NOMO-1 treated with DMSO at 0.1 percent for 48 hours (cell line): ENCODE results near the gene TALDO1.

Experiments used
- DNase-seq: peaks from one replicate; lab custom pipeline; 2025; ENCODE audit not compliant: unreplicated experiment; lab: John Stamatoyannopoulos, UW

TALDO1 gene

DNA sequence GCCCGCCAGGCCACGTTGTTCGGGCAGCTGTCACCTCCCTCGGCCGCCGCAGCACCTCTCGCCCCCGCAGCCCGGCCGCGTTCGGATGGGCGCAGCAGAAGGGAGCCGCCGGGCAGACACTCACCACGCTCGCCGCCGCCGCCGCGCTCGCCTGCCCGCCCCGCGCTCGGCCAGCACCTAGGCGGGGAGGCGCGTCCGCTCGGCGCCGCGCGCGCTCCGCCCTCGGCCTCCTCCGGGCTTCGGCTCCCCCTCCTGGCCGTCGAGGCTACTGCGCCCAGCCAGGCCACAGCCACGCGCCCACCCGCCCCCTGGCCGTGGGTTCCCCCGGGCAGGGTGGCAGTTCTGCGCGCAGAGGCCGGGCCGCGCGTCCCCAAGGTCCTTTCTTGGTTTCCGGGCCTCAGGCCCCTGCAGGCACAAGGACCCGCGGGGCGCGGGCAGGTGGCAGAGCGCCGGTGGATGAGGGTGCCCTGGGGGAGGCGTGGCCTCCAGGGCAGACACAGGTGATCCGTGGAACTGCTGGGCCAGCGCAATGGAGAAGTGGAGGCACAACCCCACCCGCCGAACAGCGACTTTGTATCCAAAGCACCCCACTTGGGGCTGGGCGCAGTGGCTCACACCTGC is 50.9 kb downstream of the TALDO1 start, which contains the start of gene SLC25A22:
TSS of gene SLC25A22 (minus strand) at position 189 of the 621 bp plus-strand sequence. CDS start 3,275 bp downstream, outside the sequence.
- DNase-seq = peak; percentile 79

DNA sequence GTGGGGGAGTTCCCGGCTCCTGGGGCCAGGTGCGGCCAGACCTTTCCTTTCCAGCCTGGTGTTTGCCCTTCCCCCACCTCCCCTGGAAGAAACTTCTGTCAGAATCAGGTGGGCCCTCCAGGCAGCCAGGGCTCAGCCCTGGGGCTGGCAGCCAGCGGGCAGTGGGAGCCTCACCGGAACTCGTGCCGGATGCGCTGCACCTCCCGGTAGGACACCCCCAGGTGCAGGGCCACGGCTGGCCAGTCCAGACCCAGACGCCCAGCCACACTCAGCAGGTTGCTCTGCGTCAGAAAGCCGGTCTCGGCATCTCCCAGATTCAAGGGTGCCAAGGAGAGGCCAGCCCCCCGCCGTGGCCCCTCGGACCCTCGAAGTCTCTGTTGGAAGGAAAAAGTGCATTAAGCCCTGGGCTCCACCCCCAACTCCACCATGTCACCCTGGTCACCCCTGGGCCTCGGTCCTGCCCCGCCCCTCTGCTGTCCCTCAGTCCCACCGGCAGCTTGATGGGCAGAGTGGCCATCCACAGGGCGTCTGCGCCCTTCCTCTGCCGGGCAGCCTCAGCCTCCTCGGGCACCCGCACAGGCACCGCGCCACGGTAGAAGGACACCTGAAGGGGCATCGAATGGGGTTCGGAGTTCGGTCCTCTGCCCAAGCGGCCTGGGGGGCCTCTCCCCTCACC is 52.5 kb downstream of the TALDO1 start:
- DNase-seq = no peak

DNA sequence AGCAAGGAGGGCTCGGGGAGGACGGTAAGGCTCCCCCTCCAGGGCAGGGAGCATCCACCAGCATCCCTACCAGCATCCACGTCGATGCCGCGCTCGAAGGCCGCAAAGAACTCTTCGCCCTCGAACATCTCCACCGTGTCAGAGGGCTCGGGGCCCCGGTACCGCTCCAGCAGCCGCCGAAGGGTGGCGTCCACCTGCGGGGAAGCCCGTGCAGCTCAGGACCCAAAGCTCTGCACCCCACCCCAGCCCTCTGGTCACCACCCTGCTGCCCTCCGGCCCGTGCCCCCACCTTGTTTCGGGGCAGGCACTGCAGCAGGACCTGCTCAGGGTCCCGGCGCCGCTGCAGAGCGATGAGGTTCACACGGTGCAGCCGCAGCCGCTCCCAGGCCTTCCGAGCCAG is 53.2 kb downstream of the TALDO1 start:
- no peak for DNase-seq

DNA sequence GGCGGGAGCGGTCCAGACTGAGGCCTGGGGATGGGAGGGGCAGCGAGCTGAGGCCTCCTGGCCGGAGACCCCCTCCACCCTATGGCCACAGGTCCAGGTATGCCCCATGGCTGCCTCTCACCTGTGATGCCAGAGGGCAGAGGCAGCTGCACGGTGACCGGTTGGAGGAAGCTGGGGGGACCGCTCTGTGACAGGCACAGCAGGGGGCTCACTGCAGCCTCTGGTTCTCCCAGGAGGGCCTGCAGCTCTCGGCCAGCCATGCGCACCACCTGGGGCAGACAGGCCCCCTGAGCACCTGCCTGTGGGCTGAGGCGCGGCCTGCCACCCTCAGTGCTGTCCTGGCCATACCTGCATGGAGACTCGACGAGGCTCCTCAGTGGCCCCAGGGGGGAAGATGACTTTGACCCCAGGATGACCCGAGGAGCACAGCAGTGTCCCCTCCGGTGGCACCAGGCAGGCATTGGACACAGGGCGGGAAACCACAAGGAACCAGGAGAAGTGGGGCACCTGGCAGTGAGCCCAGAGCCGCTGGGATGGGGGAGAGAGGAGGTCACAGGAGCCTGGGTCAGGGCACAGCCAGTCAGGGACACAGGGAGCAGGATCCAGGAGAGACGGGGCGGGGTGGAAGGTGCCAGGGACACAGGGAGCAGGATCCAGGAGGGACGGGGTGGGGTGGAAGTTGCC is 54.0 kb downstream of the TALDO1 start:
- no peak for DNase-seq

DNA sequence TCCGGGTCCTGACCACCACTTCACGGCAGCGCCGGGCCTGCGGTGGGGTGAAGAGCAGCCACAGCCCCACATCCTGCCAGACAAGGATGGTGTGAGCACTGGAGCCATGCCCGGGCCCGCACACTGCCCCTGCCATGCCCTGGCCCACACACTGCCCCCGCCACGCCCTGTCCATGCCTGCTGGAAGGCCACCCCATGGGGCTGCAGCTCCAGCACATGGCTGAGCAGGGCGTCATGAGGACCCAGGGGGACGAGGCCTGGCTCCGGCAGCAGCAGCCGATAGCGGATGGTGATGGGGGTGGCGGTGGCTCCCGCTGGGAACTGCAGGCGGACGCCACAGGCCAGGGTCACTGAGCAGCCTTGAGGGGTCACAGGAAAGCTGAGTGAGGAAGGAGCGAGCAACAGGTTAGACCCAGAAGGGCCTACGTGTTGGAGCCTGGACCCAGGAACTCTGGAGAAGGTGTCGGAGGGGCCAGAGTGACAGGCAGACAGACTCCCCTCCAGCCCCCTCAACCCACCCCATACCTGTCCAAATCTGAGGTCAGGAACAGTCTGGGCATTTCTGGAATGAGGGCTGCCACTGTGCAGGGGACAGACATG is 54.9 kb downstream of the TALDO1 start:
- DNase-seq = no peak

GRCh38 chr11:802693-803466 is 55.6 kb downstream of the TALDO1 start:
- DNase-seq = no peak

- no peak for DNase-seq
Measured at GRCh38 chr11:803467-803742, 56.1 kb downstream of the TALDO1 start.

- no peak for DNase-seq
Measured at GRCh38 chr11:803770-804598, 56.7 kb downstream of the TALDO1 start.

- no peak for DNase-seq
Measured at GRCh38 chr11:804599-804964, 57.3 kb downstream of the TALDO1 start.

- peak; percentile 37 for DNase-seq
Measured at GRCh38 chr11:808427-809286, 61.4 kb downstream of the TALDO1 start.

- DNase-seq = peak; percentile 92
Measured at GRCh38 chr11:809287-810039, 62.2 kb downstream of the TALDO1 start, which contains the start of gene RPLP2. TSS of gene RPLP2 (plus strand) at chr11:809967. CDS start at chr11:810235, 268 bp downstream.

- no peak for DNase-seq
Measured at GRCh38 chr11:810040-810567, 62.8 kb downstream of the TALDO1 start.

DNA sequence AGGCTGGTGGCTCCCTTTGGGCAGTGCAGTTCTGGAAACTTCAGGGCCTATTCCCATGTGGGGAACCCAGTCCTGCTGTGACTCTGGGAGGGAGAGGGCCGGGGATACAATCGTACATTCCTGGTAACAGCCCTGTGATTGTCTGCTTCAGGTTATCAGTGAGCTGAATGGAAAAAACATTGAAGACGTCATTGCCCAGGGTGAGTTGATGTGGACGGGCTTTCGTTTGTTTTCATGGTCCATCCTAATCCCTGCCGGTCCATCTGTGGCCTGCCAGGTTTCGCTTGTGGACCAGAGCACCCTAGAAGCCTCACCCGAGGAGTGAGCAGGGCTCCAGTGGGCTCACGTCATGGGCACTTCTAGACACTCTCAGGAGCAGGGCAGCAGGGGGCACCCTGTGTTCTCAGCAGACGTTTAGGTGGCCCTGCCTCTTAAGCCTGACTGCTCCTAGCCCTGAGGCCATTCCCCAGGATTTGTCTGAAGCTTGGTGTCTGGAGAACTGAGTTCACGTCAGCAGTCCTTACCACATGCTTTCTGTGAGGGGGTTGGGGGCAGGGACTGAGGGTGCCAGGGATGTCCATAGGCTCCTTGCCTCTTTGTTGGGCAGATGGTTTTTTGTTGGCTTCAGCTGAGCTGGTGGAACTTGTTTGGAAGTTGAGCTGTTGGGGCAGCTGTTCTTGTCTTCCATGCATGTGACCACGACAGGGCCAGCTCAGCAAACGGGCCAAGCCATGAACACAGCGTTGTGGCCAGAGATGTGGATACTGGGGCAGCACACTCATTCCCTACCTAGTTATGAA is 64.4 kb downstream of the TALDO1 start:
- DNase-seq = no peak

DNA sequence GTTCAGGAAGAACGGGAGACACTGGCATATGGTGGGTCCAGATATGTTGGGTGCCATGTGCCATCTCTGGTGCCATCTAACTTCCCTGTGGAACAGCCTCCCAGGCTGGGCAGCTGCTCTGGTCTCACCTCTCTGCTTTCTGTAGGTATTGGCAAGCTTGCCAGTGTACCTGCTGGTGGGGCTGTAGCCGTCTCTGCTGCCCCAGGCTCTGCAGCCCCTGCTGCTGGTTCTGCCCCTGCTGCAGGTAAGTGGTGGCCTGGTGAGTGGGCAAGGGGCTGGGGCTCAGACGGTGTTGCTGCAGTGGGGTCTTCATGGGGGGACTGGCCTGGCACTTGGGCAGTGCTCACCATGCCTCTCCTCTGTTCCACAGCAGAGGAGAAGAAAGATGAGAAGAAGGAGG is 65.1 kb downstream of the TALDO1 start:
- DNase-seq = no peak

- DNase-seq = no peak
Measured at GRCh38 chr11:813072-813455, 65.8 kb downstream of the TALDO1 start.

DNA sequence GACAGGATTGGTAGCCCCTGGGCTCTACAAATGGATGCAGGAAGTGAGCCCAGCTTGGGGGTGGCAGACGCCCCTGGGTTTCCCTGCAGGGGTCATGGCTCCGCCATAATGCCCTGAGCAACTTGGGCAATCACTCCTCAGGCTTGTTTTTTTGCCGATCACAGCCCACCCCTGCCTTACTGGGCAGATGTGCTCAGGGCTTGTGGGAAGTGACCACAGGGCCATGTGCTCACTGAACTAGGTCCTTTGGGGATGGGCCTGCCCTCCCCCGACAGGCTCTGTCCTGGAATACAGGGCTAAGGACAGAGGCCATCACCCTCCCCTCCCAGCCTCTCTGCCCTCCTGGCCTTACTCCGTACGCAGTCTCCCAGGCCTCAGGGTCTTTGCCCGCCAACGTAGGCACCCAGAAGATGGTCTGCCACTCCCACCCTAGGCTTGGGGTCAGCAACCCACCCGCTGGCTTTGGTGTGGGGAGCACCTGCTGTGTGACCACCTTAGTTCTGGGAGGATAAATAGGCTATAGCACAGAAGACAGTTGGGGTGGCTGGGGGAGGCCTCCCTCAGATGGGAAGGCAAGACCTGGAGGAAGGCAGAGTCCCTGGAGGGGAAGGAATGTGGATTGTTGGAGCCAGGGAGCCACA is 66.3 kb downstream of the TALDO1 start:
- no peak for DNase-seq
